GM18873 (cell line): ENCODE measurements around the gene KAZN.
"Not testable (repeated sequence)": the region's sequence is repeated elsewhere in the genome, so short reads cannot be mapped to it uniquely, and the experiment has no call there.

Experiments used
- ATAC-seq: cut with Tn5 transposase; IDR thresholded peaks from one replicate; pipeline ENCODE4 v1.9.1; 2021; ENCODE audit warnings: mild to moderate bottlenecking, moderate library complexity, moderate number of reproducible peaks; ENCODE audit not compliant: unreplicated experiment, low FRiP score

Gene KAZN

GRCh38 chr1:15036101-15036500 lies 437.6 kb downstream of the KAZN start:
- ATAC-seq = no peak

DNA sequence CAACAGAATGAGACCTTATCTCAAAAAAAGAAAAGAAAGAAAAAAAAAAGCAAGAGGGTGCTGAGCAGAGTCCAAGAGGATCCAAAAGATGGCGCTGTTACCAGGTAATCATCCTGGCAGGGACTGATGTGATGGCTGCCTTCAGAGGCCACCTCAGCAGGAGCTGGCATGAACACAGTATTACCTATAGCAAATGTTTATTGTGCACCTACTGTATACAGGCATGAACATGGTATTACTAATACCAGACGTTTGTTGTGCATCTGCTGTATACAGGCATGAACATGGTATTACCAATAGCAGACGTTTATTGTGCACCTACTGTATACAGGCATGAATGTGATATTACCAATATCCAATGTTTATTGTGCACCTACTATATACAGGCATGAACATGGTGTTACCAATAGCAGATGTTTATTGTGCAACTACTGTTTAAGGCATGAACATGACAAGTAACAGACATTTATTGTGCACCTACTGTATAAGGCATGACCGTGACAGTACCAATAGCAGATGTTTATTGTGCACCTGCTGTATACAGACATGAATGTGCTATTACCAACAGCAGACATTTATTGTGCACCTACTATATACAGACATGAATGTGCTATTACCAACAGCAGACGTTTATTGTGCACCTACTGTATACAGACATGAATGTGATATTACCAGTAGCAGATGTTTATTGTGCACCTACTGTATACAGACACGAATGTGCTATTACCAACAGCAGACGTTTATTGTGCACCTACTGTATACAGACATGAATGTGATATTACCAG lies 439.9 kb downstream of the KAZN start:
- no peak for ATAC-seq

GRCh38 chr1:15039017-15039648 lies 440.6 kb downstream of the KAZN start:
- ATAC-seq = no peak

DNA sequence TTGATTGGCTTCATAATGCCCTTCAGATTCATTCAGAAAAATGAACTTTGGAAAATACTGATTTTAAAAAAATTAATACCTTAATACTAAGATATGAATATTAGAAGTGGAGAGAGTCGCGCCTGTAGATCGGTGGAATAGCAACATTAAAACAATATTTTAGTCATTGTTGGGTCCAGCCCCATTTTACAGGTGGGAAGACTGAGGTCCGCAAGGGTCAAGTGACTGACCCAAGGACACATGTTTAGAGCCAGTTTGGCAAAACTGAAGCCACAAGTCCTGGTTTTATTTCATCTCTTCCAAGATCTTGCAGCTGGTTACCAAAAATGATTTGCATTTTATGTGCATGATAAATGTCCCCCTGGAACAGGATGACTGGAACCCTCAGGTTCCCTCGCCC lies 441.4 kb downstream of the KAZN start:
- ATAC-seq = no peak

DNA sequence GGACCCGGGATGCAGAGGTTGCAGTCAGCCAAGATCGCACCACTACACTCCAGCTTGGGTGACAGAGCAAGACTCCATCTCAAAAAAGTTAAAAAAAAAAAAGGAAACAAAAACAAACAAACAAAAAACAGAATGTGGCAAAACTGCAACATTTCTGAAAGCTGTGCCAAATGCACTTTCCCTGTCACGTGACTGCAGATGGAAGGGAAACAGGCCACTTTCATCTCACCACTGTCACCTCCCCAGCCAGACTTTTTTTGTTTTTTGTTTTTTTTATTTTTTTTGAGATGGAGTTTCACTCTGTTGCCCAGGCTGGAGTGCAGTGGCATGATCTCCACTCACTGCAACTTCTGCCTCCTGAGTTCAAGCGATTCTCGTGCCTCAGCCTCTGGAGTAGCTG lies 442.2 kb downstream of the KAZN start:
- not testable (repeated sequence) for ATAC-seq

DNA sequence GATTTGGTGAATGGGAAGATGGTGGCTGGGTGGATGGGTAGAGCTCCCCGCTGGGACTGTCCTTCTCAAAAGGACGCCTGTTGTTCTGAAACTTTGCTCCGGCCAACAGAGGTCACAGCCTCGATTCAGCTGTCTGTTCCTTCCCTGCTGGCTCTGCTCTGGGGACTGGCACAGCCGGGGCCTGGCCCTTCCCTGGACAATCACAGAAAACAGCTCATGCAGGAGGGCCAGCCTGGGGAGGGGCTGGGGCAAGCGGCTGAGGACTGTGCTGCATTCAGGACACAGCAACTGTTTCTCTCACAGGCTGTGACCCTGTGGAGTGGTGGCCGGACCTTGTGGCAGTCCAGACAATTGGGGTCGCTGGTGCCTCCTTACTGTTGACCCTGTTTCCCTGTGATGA lies 444.4 kb downstream of the KAZN start:
- ATAC-seq = no peak

DNA sequence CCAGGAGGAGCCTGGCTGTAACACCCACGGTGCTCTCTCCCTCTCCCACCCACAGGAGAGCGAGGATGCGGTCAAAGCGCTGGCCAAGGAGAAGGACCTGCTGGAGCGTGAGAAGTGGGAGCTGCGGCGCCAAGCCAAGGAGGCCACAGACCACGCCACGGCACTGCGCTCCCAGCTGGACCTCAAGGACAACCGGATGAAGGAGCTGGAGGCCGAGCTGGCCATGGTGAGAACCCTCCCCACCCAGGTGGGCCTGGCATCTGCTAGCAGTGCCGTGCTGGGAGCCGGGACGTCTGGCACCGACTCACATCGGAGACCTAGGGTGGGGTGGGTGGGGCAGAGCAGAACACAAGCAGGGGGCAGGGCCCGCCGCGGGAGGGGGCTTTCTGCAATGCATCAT lies 445.4 kb downstream of the KAZN start:
- ATAC-seq = no peak

- no peak for ATAC-seq
Observed at GRCh38 chr1:15045123-15045522, 446.6 kb downstream of the KAZN start.

DNA sequence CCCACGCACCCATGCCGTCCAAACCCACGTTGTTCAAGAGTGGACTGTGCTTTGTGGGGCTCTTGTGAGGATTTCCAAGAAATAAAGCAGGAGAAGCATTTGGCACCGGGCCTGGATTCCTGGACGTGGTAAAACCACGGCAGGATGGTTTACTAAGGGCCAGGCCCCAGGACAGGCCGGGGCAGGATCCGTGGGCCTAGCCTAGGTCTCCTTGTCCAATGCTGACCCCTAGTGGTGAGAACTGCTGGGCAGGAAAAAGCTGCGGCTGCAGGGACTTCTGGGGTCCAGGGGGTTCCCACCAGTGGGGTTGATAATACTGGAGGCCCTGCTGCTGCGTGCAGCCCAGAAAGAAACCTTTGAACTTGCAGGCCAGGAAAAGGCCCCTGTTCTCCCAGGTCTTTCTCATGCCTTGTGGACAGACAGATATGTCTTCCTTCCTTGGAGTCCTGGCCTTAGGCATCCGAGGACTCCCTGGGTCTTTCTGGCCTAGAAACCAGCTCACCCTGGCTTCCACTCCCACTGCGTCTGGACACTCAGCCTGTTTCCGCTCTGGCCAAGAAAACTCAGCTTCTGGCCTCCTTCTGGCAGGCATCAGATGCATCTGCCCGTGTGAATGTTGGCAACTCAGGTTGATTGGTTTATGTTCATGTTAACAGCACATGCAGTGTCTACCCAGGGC lies 448.1 kb downstream of the KAZN start:
- ATAC-seq = no peak

DNA sequence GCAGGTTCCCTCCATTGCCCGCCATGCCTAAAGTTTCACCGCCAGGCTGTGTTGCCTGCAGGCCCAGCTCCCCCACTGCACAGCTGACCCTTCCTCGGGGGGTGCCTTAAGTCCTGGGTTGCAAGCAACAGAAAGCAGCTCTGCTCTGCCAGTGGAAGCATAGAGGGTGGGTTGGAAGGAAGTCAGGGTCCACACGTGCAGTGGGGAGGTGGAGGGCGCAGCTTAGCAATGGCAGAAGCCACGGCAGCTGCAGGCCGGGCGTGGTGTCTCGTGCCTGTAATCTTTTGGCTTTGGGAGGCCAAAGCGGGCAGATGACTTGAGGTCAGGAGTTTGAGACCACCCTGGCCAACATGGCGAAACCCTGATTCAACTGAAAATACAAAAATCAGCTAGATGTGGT lies 448.8 kb downstream of the KAZN start:
- no peak for ATAC-seq

GRCh38 chr1:15048437-15048980 lies 450.0 kb downstream of the KAZN start:
- ATAC-seq = no peak

DNA sequence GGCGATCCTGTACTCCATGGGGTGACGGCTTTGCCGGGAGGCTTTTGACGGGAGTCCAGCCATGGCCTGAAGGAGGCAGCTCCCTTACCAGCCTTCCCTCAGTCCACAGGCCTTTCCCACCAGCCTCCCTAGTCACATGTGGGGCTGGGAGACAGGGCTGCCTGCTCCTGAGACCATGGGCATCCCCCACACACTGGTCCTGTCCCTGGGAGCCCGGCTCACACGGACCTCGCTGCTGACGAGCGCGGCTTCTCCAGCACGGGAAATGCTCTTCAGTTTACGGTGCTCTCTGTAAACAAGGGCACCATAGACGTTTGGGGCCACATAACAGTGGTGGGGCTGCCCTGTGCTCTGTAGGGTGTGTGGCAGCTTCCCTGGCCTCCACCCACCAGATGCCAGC lies 450.6 kb downstream of the KAZN start:
- ATAC-seq = no peak

- ATAC-seq = no peak
Observed at GRCh38 chr1:15051882-15052528, 453.5 kb downstream of the KAZN start.

DNA sequence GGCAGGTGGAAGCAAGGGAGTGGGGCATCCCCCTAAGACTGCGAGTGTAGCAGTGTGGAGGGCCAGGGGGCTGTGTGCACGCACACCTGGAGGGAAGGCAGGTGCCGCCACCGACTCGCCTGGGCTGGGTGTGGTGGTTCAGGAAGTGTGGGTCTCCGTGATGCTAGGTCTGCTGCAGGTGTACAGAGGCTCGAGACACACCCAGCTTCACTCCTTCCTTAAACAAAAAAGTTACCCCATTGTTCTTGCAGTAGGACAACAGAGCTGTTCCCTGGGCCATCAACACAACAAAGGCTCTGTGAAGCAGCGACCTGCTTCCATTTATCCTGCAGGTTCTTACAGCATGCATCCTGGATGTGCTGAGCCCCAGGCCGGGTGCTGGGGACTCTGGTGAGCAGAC lies 454.7 kb downstream of the KAZN start:
- ATAC-seq = no peak

GRCh38 chr1:15055736-15056415 lies 457.4 kb downstream of the KAZN start:
- no peak for ATAC-seq

DNA sequence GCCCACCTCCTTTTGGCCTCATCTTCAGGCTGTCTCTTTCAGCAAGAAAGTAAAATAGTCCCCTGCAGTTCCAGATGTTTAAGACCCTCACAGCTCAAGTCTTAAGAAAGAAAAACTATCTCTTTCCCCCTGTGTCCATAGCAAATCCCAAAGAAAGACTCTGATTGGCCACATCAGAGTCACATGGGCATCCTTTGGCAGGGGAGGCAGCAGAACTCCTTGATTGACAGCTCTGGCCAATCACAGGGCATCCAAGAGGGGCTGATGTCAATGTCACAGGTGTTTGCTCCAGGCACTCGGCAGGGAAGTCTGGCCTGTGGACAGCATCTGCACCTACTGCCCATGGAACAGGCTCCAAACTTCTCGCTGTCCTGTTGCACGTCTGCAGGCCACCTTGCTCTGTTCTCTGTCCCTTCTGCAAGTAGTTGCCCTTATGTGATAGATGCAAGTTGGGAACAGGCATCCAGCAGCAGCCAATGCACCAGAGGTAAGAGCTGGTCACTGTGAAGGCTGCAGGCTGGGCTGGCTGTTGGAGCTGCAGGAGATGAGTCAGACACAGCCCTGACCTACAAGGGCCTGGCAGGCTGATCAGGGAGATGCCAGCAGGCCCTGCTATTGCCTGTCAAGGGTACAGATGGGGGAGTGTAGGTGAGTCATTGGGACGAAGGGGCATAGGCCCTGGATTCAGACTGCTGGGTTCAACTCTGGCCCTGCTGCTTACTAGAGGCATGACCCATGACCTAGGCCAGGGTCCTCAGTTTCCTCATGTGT lies 458.2 kb downstream of the KAZN start:
- ATAC-seq = no peak

GRCh38 chr1:15057834-15058233 lies 459.3 kb downstream of the KAZN start:
- ATAC-seq = no peak

DNA sequence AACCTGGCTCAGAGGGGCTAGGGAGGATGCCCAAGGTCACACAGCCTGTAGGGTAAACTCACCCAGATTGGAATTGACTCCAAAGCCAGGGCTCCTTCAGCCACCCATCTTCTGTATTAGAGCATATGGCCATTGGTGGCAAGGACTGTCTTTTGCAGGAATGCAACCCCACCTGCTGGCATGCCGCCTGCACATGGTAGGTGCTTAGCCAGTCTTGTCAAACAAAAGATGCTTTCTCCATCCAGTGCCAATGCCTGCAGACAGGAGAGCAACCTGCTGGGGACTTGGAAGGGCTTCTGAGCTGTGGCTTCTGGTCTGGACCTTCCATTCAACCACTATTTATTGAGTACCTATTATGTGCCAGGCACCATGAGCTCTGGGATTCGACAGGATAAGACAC lies 459.8 kb downstream of the KAZN start:
- no peak for ATAC-seq

DNA sequence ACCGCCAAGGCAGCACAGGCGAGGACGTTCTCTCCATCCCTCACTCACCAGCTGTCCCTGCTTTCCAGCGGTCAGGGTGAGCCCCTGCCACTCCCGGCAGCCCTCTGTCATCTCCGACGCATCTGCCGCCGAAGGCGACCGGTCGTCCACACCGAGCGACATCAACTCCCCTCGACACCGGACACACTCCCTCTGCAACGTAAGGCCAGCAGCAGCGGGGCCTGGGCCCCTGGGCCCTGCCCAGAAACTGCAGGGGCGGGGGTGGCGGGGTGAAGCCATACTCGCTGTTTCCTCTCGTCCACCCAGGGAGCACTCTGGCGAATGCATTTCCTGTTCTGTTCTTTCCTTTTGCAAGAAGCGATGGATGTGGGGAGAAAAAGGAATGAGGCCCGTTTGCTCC lies 461.6 kb downstream of the KAZN start:
- ATAC-seq = no peak
